ENCODE results near the gene RANBP6. TPM values are rescaled to one million over a fixed set of nuclear protein-coding genes. Genes with fewer than 3 reads are reported as not detected.

Gene RANBP6
- total RNA-seq, 4 donors from 2014 or later = 5.9 to 17.7 (median 10.9) TPM

- Histone ChIP-seq H3K4me1 (peaks cover 0 to 5% (median 0%) of the 10 kb centered on the region in 3 donors), H3K27me3 (no peaks in the 10 kb centered on the region), H3K9me3 (no peaks in the 10 kb centered on the region), H3K36me3 (peaks cover 0 to 52% (median 13%) of the 10 kb centered on the region in 3 donors), H3K4me3 (no peak overlapping the region), H3K27ac (no peak overlapping the region)
- no peak for TF ChIP-seq POLR2A (IDR thresholded peaks at IDR 0.05)
- no peak for TF ChIP-seq CTCF (IDR thresholded peaks at IDR 0.05)
- intact Hi-C loops (cut with DNase I) = no loop called here
- DNase-seq = no peak
Measured at GRCh38 chr9:5971740-5972139, 43.7 kb downstream of the RANBP6 start.

Small RNA genes within 50 kb of the gene (small RNA-seq; reads per million reads assigned to genes)
- gene MIR4665 = 0 reads per million in 4 donors

Other genes starting within 250 kb of the RANBP6 start
- gene ERMP1, start 182.5 kb downstream of the RANBP6 start, total RNA-seq = 10 to 100 TPM; 24.4 to 38.2 (median 29.9) TPM
- not detected for gene MLANA, start 124.7 kb downstream of the RANBP6 start, total RNA-seq
- gene IL33, start 200.2 kb upstream of the RANBP6 start, total RNA-seq = 10 to 100 TPM in 2 of 4 donors, 1 to 10 TPM in 2; 1.9 to 34.0 (median 18.0) TPM

All from esophagus squamous epithelium (tissue), 5 donors.